HG03354 (cell line): ENCODE results near the gene NAMPT.
"Not testable (repeated sequence)": the region's sequence is repeated elsewhere in the genome, so short reads cannot be mapped to it uniquely, and the experiment has no call there.

Experiments
- ATAC-seq: cut with Tn5 transposase; IDR thresholded peaks from one replicate; pipeline ENCODE4 v1.9.1; 2021; ENCODE audit warnings: mild to moderate bottlenecking; ENCODE audit not compliant: unreplicated experiment, poor library complexity, severe bottlenecking

Gene NAMPT

DNA sequence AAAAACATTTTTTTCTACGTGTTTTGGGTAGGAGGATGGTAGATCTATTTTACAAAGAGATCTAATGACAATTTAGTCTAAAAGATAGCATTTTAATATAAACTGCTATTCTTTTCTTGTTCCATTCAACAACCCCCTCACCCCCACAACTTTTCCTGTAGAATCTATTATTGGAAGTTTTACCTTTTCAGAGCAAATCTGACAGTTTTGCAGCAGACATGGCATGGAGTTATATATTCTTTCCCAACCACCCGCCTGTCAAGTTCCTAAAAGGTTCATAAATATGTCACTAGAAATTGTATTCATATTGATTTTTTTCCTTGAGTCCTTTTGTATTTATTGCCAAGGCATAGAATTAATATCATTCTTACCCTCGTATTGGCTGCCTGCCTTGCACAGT is 21.5 kb upstream of the NAMPT start:
- no peak for ATAC-seq

DNA sequence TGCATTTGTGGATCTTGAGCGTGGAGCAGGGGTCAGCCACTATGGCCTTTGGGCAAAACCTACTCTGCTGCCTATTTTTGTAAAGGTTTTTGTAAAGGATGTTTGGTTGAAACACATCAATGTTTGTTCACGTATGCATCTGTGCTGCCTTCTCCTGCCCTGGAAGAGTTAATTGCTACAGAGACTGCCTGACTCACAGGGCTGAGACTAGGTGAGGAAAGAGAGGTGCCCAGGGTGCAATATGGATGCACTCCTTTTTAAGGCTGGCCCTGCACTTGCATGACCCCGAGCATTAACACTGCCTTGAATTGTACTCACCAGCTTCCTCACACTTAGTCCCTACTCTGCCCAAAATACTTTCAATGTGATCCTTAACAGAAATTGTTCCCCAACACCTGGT is 20.9 kb upstream of the NAMPT start:
- ATAC-seq = no peak

DNA sequence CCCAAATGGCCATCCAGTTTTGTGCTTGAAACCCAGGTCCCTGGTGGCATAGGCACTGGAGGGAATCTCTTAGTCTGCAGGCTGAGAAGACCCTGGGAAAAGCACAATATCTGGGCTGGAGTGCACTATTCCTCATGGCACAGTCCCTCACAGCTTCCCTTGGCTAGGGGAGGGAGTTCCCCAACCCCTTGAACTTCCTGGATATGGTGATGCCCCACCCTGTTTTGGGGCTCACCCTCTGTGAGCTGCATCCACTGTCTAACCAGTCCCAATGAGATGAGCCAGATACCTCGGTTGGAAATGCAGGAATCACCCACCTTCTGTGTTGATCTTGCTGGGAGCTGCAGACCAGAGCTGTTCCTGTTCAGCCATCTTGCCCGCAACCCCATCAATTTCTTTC is 19.8 kb upstream of the NAMPT start:
- no peak for ATAC-seq

DNA sequence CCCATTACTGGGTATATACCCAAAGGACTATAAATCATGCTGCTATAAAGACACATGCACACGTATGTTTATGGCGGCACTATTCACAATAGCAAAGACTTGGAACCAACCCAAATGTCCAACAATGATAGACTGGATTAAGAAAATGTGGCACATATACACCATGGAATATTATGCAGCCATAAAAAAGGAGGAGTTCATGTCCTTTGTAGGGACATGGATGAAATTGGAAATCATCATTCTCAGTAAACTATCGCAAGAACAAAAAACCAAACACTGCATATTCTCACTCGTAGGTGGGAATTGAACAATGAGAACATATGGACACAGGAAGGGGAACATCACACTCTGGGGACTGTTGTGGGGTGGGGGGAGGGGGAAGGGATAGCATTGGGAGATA is 13.8 kb upstream of the NAMPT start:
- ATAC-seq = not testable (repeated sequence)

DNA sequence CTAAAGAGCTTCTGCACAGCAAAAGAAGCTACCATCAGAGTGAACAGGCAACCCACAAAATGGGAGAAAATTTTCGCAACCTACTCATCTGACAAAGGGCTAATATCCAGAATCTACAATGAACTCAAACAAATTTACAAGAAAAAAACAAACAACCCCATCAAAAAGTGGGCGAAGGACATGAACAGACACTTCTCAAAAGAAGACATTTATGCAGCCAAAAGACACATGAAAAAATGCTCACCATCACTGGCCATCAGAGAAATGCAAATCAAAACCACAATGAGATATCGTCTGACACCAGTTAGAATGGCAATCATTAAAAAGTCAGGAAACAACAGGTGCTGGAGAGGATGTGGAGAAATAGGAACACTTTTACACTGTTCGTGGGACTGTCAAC is 13.4 kb upstream of the NAMPT start:
- not testable (repeated sequence) for ATAC-seq

DNA sequence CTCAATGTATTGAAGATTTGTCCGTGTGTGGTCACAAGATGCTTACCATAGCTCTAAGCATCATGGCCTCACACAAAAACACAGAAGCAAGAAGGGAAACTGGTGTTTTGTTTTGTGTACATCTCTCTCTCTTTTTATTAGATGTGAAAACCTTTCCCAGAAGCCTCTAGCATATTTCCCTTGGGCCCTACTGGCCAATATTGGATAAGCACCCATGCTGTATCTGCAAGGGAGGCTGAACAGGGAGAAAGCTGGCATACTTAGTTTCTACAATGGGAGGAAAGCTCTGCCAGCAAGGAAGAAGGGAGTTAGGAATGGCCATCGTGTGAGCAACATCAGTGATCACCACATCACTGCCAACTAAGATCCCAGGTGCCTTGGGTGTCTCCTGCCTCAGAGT is 9.6 kb upstream of the NAMPT start:
- ATAC-seq = no peak

DNA sequence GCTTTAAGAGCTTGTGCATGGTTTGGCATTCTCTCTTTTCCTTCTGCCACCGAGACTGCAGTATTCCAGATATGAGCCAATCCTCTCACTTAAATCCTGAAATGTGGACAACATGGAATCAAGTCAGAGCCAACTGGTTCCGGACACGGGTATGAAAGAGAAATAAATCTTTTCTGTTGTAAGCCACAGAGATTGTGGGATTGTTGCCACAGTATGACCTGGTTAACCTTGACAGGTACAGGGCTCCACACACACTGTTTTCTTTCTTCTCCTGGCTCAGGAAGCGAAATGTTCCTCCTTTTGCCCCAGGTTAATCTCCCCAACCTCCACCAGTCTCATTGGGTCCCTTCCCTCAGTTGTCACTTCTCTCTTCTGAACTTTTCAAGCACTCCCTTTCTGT is 6.5 kb upstream of the NAMPT start:
- ATAC-seq = no peak

DNA sequence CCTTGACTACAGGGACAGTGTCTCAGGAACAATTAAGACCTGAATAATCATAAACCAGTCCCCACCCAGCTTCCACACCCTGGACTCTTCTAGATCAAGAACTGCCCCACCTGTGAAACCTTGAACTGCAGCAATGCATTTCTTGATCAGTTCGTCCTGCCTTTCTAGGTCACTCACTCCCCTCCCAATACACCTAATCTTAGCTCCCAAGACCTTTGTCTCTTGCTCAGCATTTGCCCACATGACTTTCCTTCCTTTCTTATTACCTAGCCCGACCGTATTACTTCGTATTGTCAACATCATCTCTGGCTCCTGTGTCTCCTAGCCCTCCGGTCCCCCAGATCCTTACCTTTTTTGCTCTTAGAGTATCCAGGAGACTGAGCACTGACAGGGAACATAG is 5.5 kb upstream of the NAMPT start:
- no peak for ATAC-seq

DNA sequence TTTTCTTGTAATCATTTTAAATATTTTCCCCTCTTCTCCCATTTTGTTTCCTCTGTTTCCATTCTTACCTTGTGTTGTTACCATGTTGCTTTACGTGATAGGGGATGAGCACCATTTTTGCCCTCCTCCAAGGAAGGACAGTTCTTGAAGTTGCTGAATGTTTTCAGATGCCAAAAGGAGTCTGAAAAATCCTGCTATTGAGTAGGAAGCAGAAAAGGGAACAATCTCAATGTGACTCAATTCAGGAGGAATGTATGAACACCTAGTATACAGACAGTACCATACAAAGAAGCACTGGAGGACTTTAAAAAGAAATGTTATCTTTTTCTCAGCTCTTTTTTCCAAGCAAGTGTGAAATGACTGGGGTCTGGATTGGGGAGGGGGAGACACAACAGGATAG is 5.1 kb upstream of the NAMPT start:
- no peak for ATAC-seq

DNA sequence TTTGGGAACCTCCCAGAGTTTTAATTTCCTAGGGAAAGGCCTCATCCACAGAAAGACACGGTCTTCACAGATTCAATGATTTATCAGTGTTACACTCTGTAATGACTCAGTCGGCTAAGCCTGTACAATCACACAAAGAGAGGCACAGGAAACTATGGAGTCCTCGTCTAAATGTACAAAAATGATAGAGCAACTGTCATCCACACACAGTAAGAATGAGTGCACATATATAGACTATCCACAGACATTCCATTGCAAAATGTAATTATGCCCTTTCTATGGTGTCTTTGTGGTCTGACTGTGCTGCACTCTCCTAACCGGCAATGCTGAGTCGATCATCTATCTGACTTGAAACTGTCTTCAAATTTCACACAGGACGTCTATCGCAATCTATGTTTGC is 3.5 kb upstream of the NAMPT start:
- ATAC-seq = no peak

DNA sequence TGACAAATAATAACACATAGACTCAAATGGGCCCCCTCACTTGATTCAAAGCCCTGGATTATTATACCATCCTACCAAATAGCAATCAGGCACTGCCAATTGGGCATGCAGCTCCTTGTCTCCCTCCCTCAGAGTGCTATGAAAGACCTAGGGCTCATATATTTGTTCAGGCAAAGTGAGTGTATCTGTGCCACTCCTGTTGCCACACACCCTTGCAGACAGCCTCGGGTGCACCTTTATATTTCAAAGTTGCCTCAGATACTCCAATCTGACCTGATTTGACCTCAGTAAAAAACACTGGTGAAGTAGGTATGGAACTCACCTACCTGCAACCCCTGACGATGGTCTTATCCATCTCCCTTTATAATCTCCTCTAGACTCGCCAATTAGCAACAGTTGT is 3.0 kb upstream of the NAMPT start:
- no peak for ATAC-seq

DNA sequence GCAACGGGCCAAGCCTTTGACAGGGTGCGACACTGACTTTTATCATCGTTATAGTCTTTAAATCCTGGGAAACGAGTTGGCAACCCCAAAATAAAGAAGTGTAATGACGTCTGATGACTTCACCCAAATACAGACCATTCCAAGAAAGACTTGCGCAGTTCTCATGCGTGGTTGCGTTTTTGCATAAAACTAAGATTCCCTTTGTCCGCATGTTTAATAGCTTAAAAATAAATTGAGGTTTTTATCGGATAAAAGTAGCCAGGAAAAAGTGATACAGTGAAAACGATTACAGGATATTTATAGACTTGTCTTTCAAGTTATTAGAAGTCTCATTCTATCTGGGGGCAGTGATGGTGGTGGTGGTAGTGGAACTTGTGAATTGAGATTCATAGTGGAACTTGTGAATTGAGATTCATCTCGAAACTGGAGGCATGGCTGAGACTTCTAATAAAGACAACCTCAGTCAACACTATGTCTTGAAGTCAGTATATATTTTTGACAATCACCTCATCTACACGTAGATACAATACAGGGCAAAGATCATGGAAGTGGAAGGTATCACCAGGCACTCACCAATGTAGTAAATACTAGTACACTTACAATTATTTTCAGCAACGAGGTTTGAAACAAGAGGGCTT is 1.2 kb upstream of the NAMPT start:
- ATAC-seq = peak; percentile 31

DNA sequence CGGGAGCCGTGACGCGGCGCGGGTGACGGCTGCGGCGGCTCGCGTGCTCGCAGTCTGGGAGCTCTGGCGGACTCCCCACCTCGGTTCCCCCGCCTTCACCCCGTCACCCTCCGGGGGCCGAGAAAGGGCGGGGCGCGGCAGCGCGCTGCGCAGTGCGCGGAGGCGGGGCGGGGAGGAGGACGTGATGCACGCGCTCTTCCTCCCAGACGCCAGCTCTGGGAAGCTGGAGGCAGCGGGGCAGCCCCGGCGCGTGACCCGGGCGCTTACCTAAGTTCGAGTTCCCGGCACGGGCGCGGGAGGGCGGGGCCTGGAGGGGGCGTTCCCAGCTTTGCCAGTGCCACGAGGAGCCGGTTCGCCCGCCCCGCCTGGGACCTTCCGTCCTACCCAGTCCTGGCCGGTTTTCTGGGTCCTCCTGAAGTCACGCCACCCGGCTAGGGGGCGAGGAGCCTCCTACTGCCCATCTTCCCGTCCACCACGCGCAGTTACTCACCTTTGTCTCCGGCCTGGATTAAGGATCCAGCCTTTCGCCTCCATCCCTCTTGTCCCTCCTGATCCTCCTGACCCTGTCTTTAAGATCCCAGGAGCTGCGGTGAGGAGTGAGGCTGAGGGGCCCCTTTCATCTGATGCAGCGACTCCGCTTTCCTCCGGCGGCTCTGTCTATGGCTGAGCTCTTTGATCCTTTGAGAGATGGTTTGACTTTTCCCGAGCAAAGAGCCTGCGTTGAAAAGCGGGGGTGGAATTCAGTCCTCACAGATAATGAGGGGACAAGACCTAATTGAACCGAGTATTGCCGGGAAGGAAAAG is 470 bp upstream of the NAMPT start:
- peak; percentile 77 for ATAC-seq

DNA sequence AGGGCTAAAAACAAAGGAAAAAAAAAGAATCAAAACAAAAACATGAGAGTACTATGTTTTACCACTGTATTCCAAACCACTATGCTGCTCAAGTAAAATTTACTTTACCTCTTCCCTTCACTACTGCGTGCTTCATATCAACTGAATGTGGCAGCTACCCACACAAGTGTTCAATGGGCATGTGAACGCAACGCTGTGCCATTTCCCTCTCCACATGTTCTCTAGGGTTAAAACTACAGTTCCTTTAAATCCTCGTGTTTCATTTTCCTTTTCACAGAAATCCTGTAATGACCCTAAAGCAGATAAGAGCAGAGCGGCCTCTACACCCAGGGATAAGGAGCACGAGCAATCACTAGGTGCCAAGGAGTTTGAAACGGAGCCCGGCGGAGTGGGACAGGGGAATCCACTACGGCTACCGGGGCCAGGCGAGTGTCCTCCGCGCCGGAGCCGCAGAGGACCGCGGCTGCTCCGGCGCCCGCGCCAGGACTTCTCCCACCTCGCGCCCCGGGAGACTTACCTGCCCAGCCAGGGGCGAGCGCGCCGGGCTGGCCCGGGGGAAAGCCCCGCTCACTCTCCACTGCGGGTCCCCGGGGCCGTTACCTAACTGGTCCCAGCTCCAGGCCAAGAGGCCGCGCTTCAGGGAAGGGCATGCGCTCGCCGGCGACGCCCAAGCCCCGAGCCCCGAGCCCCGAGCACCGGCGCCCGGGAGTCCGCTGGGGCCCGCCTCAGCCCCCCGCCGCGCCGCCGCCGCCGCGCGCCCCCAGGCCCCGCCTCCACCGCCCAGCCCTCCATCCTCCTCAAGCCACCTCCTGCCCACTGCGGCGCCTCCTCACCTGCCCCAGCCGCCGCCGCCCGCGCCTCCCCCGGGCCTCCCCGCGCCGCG is 711 bp downstream of the NAMPT start:
- ATAC-seq = peak; percentile 27

DNA sequence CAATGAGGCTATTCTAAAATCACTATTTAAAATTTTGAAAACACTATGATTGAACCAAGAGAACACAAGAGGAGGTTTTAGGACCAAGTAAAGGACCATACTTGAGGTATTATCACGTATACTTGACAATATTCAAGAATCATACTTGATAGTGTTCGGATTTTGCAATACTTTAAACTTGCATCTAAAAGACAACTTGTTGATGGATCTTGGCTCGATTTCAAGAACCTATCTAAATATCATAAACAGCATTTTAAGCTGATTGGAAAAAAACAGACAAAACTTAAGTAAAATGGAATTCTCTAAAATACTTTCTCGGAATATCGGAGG is 1.3 kb downstream of the NAMPT start:
- no peak for ATAC-seq

DNA sequence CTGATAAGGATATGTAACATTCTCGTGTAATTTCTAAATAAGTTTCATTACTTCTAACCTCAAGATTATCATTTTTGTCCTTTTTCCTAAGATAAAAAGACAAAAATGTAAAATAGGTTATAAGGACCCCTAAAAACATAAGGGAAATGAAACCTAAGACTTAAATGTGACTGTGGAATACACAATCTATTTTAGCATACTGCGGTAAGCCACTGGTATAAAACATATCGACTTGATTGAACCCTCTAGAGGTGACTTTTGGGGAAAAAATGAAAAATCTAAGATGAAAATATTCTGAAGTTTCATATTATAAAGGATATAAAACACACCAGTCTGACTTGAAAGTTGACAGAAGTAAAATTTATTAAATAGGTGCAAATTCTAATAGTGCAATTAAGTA is 1.9 kb downstream of the NAMPT start:
- no peak for ATAC-seq

DNA sequence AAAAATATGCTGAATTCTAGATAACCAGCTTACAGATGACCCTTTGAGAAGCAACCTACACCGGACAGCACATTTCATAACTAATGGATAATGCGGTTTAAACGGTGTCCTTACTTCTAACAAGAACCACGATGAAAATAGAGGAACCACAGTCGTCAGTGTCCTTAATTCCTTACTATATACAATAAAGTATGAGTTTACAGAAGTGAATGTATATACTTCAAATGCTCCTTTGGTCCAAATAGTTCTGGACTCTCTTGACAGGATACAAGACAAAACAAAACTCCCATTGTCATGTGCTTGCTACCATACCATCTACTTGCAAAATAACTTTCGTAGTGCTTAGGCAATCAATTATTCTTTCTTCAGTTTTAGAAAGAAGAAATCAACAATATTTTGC is 2.4 kb downstream of the NAMPT start:
- ATAC-seq = no peak

DNA sequence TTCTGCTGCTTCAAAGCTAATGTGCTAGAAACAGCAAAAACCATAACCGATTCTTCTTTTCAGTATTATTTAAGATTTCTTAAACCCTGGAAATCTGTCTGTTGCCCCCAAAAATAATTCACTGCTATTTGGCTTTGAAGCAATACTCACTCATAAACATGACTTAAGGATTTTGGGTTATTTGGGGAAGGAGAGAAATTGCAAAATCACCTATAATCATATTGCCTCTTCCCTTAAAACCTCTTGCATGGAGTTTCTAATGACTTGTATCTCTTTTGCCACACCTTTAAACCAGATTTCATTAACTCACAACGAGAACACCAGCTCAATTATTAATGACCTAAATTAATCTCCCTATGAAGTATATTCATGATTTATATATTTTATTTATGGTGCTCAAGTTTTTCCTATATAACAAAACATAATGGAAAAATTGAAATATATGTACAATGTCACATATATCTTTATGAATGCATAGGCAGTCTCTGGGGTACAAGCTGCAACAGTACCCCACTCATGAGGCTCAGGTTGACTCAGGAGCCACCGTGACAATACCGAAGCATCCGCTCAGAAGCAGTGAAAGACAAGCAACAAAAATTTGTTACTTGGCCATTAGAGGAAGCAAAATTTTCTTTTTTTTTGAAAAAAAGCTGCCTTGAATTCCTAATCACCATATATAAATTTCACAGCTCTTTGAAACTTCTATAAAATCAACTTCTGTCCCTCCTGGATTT is 3.0 kb downstream of the NAMPT start:
- no peak for ATAC-seq

DNA sequence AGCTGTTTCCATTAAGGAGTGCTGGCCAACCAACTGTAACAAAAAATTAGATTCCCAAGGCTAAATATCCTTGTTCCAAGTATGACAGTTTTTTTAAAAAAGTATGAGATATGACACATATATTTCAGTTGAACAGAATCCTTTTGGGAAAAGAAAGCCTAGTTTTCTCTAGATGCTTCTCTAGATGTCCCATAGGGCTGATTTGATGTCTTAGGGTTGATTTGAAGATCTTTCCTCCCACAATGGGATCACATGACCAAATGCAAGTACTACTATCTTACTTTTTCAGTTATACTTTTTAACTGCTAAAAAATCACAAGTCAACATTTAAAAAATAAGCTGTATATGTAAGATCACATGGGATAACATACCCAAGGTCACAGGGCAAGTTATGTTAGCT is 3.7 kb downstream of the NAMPT start:
- no peak for ATAC-seq
